GM20431 (cell line): ENCODE data around the gene MAN1C1.
"Not testable (repeated sequence)": the region's sequence is repeated elsewhere in the genome, so short reads cannot be mapped to it uniquely, and the experiment has no call there.

Source experiments
- in situ Hi-C: fragments of 300-500 bp; cut with MseI, MboI; formaldehyde crosslinking; loops from one replicate; pipeline ENCODE4 v1.15.0; 2020; ENCODE audit warnings: low sequenced_read_pairs; ENCODE audit not compliant: unreplicated experiment

MAN1C1 gene

DNA sequence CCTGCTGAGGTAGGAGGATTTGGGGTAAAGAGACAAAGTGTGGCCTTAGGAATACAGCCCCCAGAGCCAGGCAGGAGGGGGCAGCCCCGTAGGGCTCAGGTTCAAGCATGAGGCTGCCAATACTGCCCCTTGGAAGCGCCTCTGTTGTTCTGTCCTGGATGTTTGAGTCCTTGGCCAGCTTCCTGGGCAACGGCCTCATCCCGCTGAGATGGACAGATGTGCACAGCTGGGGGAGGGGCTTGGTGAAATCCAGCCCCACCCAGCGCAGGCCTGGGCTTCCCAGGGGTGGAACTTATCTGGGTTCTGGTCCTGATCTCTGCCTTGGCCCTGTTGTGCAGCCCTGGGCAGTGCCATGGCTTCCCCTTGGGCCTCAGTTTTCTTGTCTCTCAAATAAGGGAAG is 34.8 kb upstream of the MAN1C1 start:
- in situ Hi-C loops, result no loop called here

DNA sequence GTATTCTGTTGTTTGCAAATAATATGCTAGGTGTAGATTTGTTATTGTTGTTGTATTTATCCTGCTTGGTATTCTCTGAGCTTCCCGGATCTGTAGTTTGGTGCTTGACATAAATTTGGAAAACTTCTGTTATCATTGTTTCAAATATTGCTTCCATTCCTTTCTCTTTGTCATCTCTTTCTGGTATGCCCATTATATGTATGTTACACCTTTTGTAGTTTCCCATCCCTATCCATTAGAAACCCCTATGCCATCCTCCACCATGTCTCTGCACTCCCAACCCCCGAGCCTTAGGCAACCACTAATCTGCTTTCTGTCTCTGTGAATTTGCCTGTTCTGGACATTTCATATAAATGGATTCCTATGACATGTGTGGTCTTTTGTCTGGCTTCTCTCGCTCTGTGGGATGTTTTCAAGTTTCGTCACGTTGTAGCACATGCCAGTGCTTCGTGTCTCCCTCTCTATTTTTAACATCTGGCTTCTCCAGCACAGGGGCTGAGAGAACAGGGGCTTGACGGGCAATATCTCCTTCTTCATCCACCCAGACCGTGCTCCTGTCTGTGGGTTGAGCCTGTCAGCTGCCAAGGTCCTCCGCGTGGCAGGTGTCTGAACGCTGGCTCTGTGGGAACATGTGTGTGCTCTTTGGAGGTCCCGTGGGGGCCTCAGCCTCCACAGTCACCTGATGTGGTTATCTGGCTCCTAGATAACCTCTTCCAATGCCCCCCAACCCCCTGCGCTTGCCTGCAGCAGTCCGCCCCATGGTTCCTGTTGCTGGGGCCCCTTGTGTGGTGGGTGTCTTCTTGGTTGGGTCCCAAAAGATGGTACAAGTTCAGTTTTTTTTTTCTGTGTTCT is 32.8 kb upstream of the MAN1C1 start:
- in situ Hi-C loops, result no loop called here

DNA sequence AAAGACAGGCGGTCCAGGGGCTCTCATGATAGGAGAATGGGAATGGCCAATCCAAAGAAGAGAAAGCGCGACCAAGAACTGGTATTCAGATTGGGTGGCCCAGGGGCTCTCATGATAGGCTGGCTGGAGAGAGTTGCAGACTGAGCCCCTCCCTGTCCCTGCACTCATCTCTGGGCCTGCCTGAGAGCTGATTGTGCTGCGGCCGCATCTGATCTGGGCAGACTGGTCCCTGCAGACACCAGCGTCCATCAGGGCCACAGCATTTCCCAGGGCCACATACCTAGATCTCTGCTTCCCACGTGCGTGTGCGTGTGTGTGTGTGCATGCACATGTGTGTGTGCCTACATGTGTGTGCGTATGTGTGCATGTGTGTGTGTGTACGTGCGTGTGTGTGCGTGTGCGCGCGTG is 30.4 kb upstream of the MAN1C1 start:
- in situ Hi-C loops, result no loop called here

DNA sequence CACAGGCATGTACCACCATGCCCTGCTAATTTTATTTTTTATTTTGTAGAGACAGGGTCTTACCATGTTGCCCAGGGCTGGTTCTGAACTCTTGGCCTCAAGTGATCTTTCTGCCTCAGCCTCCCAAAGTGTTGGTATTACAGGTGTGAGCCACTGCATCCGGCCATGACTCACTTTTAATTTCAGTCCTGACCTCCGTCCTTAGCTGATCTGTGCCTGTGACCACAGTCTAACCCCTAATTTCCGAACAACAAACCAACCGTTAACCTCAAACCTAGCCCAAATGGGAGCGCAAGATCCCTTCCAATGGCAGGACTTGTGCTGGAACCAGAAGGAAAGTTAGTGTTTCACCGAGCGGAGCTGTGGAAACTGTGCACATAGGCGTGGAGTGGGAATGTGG is 29.3 kb upstream of the MAN1C1 start:
- in situ Hi-C loops, result no loop called here

DNA sequence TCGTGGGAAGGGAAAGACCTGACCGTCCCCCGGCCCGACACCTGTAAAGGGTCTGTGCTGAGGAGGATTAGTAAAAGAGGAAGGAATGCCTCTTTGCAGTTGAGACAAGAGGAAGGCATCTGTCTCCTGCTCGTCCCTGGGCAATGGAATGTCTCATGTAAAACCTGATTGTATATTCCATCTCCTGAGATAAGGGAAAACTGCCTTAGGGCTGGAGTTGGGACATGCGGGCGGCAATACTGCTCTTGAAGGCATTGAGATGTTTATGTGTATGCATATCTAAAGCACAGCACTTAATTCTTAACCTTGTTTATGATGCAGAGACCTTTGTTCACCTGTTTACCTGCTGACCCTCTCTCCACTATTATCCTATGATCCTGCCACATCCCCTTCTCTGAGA is 28.4 kb upstream of the MAN1C1 start:
- in situ Hi-C loops, result not testable (repeated sequence)

DNA sequence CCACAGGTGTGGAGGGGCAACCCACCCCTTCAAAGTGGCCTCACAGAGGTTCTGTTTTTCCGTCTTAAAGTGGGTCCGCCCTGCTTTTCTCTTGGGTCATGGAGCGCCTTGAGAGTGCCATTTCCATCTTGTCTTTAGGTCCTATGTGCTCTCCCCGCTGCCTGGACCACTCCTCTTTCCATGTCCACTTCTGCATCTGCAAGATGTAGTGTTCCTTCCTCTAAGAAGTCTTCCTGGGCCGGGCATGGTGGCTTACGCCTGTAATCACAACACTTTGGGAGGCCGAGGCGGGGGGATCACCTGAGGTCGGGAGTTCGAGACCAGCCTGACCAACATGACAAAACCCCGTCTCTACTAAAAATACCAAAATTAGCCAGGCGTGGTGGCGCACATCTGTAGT is 27.8 kb upstream of the MAN1C1 start:
- in situ Hi-C loops, result not testable (repeated sequence)

DNA sequence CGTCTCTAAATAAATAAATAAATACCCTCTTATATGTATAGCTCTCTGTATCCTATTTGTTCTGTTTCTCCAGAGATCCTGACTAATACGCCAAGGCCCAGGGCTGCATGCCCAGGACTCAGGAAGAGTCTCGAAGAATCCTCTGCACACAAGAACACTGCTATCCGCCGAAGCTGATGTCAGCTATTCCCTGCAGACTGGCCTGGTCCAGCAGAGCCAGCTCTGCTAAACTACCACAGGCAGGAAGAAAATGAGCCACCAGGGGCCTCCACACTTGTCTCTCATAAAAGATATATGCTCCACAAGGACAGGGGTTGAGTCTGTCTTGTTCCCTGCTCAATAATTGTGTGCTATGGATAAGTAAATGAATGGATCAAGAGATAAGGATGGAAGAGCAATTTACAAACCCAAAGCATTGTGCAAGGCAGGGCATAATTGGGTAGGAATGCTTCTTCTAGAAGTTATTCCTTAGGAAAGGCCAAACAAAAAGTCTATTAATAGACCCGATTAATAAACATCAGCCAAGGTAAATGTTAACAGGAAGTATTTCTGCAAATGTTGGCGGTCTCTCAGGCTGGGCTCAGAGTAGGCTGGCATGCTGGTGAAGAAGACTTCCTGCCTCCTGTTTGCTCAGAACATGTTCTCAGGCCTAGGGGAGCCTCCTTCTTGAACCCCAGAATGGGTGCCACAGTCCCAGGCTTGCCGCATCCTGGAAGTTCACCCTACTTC is 26.3 kb upstream of the MAN1C1 start:
- in situ Hi-C loops, result no loop called here

DNA sequence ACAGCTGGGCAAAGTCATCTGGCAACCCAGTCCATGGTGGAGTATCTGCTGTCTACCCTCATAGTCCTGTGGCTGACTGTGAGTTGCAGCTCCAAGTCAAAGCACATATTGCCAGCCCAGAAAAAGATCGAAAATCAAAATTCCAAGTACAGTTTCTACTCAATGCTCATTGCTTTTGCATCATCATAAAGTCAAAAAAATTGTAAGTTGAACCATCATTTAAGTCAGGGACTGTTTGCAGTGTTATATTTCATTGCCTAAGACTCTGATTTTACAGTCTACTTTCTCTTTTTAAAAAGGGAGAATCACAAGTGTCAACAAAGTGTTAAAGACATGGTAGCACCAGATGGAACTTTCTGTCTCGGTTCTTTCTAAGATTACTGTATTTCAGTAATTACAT is 22.7 kb upstream of the MAN1C1 start:
- in situ Hi-C loops, result no loop called here

DNA sequence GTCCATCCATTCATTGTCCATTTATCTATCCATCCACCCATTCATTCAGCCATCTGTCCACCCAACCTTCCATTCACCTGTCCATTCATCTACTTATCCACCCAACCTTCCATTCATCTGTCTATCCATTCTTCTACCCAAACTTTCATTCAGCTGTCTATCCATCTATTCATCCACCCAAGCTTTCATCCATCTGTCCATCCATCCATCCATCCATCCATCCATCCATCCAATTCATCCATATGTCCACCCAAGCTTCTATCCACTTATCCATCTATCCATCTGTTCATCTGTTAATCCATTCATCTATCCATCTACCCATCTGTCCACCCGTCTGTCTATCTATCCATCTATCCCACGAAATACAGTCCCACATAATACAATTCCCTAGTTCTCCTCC is 21.6 kb upstream of the MAN1C1 start:
- in situ Hi-C loops, result no loop called here

DNA sequence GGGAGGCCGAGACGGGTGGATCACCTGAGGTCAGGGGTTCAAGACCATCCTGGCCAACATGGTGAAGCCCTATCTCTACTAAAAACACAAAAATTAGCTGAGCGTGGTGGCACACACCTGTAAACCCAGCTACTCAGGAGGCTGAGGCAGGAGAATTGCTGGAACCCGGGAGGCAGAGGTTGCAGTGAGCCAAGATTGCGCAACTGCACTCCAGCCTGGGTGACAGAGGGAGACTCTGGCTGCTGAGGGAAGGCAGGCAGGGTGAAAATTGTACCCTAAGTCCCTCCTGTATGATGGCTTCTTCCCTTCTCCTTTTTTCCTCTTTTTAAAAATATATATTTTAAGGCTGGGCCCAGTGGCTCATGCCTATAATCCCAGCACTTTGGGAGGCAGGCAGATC is 19.9 kb upstream of the MAN1C1 start:
- in situ Hi-C loops, result not testable (repeated sequence)

DNA sequence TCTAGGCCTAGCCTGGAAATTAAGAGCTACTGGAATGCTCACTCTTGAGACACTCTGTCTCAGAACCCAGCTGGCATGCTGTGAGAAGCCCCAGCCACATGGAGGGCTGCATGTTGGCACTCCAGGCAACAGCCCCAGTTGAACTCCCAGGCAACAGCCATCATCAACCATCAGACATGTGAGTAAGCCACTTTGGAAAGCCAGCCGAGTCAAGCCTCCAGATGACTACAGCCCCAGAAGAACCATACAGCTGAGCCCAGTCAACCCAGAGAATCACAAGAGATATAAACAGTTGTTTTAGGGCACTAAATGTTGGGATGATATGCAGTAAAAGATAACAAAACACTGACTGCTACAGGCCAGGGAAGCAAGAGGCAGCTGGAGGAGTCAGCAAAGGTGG is 17.7 kb upstream of the MAN1C1 start:
- in situ Hi-C loops, result no loop called here

DNA sequence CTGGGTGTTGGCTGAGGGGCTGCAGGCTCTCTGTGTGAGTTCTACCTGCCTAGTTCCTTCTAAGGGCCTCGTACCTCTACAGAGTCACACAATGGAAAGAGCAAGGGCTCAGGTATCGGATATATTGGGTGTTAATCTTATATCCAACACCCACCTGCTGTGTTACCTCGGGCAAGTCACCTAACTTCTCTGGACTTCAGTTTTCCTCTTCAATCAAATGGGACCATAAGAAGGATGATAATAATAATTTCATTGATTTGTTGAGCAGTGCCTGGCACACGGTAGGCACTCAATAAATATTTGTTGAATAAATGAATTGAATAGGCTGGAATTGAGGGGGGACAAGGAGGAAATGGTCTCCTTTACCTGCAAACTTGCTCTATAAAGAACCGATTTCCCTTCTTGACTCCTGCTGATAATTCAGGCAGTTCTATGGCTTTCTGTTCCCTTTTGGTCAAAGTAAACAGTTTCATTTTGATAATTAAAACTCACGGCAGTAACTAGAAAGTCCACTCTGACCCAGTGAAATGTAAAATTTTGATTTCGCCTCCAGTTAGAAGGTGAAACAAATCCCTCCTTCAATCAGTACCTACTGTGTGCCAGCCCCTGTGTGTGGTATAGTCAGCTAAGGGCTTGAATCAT is 16.5 kb upstream of the MAN1C1 start:
- in situ Hi-C loops, result no loop called here

DNA sequence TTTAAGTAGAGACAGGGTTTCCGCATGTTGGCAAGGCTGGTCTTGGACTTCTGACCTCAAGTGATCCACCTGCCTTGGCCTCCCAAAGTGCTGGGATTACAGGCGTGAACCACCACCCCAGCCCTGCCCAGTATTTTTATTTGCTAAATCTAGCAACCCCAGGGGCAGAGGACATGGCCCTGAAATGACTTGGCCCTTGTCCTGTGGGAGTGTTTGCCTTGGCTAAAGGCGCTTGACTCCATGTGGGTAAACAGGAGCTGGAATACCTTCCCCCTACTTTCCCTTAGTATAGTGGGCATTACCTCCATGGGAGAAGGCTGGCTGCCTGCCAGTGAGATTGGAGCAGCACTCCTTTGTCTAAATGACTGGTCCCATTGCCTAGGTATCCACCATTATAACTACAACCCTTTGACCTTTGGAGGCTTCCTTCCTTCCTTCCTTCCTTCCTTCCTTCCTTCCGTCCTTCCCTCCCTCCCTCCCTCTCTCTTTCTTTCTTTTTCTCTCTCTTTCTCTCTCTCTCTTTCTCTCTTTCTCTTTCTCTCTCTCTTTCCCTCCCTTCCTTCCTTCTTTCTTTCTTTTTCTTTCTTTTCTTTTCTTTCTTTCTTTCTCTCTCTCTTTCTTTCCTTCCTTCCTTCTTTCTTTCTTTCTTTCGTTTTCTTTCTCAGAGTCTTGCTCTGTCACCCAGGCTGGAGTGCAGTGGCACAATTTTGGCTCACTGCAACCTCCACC is 15.5 kb upstream of the MAN1C1 start:
- in situ Hi-C loops, result not testable (repeated sequence)

DNA sequence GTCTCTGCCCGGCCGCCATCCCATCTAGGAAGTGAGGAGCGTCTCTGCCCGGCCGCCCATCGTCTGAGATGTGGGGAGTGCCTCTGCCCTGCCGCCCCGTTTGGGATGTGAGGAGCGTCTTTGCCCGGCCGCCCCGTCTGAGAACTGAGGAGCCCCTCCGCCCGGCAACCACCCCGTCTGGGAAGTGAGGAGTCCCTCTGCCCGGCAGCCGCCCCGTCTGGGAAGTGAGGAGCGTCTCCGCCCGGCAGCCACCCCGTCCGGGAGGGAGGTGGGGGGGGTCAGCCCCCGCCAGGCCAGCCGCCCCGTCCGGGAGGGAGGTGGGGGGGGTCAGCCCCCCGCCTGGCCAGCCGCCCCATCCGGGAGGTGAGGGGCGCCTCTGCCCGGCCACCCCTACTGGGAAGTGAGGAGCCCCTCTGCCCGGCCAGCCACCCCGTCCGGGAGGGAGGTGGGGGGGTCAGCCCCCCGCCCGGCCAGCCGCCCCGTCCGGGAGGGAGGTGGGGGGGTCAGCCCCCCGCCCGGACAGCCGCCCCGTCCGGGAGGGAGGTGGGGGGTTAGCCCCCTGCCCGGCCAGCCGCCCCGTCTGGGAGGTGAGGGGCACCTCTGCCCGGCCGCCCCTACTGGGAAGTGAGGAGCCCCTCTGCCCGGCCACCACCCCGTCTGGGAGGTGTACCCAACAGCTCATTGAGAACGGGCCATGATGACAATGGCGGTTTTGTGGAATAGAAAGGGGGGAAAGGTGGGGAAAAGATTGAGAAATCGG is 12.6 kb upstream of the MAN1C1 start:
- in situ Hi-C loops, result not testable (repeated sequence)

DNA sequence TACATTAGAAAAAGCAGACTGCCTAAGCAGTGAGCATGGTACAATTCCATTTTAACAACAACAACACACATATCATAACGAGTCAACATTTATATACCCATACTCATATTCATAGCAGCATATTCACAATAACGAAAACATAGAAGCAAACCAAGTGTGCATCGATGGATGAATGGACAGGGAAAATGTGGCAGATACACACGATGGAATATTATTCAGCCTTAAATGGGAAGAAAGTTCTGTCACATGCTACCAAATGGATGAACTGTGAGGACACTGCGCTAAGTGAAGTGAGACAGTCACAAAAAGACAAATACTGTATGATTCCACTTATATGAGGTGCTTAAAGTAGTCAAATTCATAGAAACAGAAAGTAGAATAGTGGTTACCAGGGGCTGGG is 9.5 kb upstream of the MAN1C1 start:
- in situ Hi-C loops, result no loop called here

DNA sequence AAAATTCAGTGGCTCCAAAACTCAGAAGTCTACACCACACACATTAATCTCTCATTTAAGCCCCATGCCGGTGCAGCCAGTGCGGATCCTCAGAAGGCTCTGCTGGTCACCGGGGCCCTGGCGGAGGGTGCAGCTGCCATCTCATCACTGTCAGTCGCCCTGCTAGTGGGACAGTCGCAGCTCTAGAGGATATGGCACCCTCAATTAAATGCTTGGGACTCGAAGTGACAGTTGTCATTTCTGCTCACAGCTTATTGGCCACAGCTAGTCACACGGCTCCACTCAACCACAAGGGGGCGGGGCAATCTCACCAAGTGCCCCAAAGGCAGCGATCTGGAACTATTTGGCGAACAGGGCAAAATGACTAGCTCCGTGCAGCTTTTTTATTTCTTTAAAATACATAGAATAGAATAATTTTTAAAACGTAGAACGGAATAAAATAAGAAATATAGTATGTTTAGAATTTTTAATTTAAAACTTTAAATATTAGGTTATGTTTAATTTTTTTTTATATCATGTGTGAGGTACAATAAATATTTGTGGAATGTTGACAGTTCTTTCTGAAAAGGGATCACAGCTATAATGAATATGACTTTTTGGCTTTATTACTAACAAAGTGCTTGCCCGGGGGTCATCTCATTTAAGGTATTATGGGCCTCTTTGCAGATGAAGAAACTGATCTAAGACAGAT is 8.0 kb upstream of the MAN1C1 start:
- in situ Hi-C loops, result no loop called here

DNA sequence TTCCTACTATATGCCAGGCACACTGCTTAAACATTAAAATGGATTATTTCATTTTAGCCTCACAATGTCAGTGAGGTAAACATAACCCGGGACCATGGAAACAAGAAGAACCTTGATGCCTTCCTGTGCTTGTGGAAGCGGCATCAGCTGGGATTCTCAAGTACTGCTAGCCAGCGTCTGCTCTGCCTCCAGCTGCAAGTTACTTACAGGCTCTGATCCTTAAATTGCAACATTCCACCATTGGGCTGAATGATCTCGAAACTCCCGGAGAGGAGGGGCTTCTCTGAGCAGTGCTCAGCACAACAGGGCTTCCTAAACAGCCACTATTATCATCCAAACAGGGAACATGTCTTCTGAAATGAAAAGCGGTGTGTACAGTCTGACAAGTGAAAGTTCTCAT is 6.7 kb upstream of the MAN1C1 start:
- in situ Hi-C loops, result loop anchor here (10.0 kb wide), 1 partner anchor 185 kb away; no protein-coding TSS in a partner anchor

DNA sequence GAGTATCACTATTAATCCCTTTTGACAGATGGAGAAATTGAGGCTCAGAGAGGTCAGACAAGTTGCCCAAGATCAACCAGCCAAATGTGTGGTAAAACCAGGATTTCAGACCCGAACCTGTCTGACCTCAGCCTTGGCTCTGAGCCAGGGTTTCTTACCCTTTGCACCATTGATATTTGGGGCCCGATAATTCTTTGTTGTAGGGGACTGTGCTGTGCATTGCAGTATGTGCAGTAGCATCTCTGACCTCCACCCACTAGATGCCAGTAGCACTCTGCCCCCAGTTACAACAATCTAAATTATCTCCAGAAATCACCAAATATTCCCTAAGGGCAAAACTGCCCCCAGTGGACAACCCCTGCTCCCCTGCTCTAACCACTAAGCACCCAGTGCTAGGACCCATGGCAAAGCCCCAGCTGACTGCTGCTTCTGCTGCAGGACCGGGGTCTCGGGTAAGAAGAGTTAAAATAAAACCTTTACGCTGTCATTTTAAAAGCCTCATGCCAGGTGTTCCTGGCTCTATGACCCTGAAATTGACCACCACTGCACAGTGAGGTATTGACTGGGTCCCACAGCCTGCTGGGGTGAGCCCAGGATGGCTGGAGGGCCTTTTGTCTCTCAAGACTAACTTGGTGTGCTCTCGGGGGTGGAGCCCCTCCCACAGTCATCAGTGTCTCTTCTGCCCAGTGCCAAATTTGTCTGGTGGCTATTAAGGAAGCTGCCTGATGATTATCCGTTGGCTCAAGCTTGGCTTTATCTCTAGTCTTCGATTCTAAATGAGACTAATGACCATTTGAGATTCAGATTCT is 5.6 kb upstream of the MAN1C1 start:
- in situ Hi-C loops, result loop anchor here (10.0 kb wide), 1 partner anchor 184 kb away; no protein-coding TSS in a partner anchor
